IPS-20b (cell line): ENCODE results near the gene RPS6KA2.

Experiments used
- H3K27ac ChIP-seq: one replicate; pipeline ENCODE4 v1.5.1; 2013; ENCODE audit warnings: low read length
- H3K27me3 ChIP-seq: 2 replicates; pipeline ENCODE4 v1.6.1; 2013; ENCODE audit warnings: mild to moderate bottlenecking, low read length, inconsistent platforms; ENCODE audit not compliant: insufficient read depth
- H3K36me3 ChIP-seq: 2 replicates; pipeline ENCODE4 v1.6.1; 2013; ENCODE audit warnings: low read depth, mild to moderate bottlenecking, inconsistent platforms, low read length, moderate library complexity; ENCODE audit not compliant: insufficient read depth
- H3K4me1 ChIP-seq: 2 replicates; pipeline ENCODE4 v1.6.1; 2013; ENCODE audit warnings: mild to moderate bottlenecking, control low read depth, inconsistent platforms, low read length, moderate library complexity; ENCODE audit not compliant: insufficient read depth
- H3K4me3 ChIP-seq: 2 replicates; pipeline ENCODE4 v1.5.1; 2013; ENCODE audit warnings: mild to moderate bottlenecking, low read length, inconsistent platforms
- H3K9ac ChIP-seq: 2 replicates; pipeline ENCODE4 v1.6.1; 2013; ENCODE audit warnings: low read depth, mild to moderate bottlenecking, inconsistent platforms, low read length, moderate library complexity
- H3K9me3 ChIP-seq: 2 replicates; pipeline ENCODE4 v1.6.1; 2013; ENCODE audit warnings: mild to moderate bottlenecking, low read depth, low read length, inconsistent platforms; ENCODE audit not compliant: insufficient read depth

RPS6KA2 gene

GRCh38 chr6:166459272-166459671 is 167.8 kb downstream of the RPS6KA2 start:
- Histone ChIP-seq H3K4me1 (no peaks in the 10 kb centered on the region), H3K27ac (no peak overlapping the region), H3K9me3 (no peaks in the 10 kb centered on the region; the same call in 1 of the 2 replicates), H3K9ac (no peak overlapping the region), H3K36me3 (peaks cover 22% of the 10 kb centered on the region; the same call in 1 of the 2 replicates), H3K27me3 (no peaks in the 10 kb centered on the region), H3K4me3 (no peak overlapping the region)

- Histone ChIP-seq H3K9ac (no peak overlapping the region), H3K36me3 (peaks cover 11% of the 10 kb centered on the region; the same call in 1 of the 2 replicates), H3K9me3 (no peaks in the 10 kb centered on the region; the same call in 1 of the 2 replicates), H3K27ac (no peak overlapping the region), H3K27me3 (no peaks in the 10 kb centered on the region), H3K4me3 (no peak overlapping the region), H3K4me1 (no peaks in the 10 kb centered on the region)
Measured at GRCh38 chr6:166456395-166457156, 170.5 kb downstream of the RPS6KA2 start.

DNA sequence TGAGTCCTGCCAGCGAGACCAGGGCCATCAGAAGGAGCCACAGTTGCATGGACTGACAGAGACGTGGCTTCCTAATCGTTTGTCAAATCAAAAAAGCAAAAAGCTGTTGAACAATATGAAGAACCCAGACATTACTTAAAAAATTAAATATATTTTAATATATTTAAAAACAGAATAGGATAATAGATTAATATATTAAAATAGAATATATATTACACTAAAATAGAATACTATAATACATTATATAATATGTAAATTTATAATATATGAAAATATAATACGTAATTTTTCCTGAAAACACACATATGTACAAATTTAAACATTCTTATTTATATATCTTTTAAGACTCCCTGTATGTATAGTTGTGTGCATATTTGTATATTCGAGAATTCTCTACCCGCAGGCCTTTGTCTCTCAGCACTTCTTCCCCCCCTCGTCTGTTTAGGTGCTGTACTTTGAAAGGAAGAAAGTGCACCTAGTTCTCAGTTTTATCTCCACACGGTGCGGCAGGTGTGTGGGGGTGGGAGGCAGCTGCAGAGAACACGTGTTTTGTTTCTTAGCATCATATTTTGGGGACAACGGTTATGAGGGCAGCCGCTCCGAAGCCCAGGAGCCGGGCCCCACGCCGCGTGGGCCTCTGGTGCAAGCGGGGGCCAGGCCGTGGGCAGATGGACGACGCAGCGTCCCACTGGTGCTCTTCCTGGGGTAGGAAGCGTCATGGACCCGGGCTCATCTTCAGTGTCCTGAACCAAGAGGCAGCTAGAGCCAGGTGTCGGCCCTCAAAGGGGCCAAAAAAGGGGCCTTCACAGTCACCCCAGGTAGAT is 172.1 kb downstream of the RPS6KA2 start:
- Histone ChIP-seq H3K9ac (no peak overlapping the region), H3K4me1 (no peaks in the 10 kb centered on the region), H3K27ac (no peak overlapping the region), H3K4me3 (no peak overlapping the region), H3K9me3 (no peaks in the 10 kb centered on the region; the same call in none of the 2 replicates), H3K27me3 (no peaks in the 10 kb centered on the region), H3K36me3 (peaks cover 24% of the 10 kb centered on the region; the same call in 1 of the 2 replicates)

DNA sequence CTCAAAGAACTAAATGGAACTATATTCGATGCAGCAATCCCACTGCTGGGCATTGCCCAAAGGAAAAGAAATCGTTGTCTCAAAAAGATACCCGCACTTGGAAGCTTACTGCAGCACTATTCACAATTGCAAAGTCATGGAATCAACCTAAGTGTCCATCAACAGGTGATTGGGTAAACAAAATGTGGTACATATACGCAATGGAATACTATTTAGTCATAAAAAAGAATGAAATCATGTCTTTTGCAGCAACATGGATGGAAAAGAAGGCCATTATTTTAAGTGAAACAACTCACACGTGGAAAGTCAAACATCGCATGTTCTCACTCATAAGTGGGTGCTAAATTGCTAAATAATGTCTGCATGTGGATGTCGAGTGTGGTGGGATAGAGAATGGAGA is 173.4 kb downstream of the RPS6KA2 start:
- H3K9me3 ChIP-seq: no peaks in the 10 kb centered on the region; the same call in none of the 2 replicates
- no peak overlapping the region for H3K4me3 ChIP-seq
- H3K27me3 ChIP-seq: no peaks in the 10 kb centered on the region
- H3K36me3 ChIP-seq: peaks cover 28% of the 10 kb centered on the region; the same call in 1 of the 2 replicates
- no peaks in the 10 kb centered on the region for H3K4me1 ChIP-seq
- no peak overlapping the region for H3K9ac ChIP-seq
- no peak overlapping the region for H3K27ac ChIP-seq

GRCh38 chr6:166450167-166450873 is 176.7 kb downstream of the RPS6KA2 start:
- Histone ChIP-seq H3K27me3 (no peaks in the 10 kb centered on the region), H3K27ac (no peak overlapping the region)

DNA sequence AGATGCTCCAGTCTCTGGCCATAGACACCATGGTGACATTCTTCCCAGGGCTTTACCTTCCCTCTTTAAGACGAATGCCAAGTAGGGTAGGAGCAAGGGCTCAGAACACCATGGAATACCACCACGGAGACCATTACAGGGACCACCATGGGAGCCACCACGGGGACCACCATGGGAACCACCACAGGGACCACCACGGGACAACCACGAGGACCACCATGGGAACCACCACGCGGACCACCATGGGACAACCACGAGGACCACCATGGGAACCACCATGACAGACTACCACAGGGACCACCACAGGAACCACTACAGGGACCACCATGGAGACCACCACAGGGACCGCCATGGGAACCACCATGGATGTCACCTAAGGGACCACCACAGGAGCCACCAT is 177.4 kb downstream of the RPS6KA2 start:
- no peaks in the 10 kb centered on the region; the same call in 1 of the 2 replicates for H3K9me3 ChIP-seq
- H3K4me1 ChIP-seq: no peaks in the 10 kb centered on the region
- H3K9ac ChIP-seq: no peak overlapping the region
- H3K36me3 ChIP-seq: peaks cover 36% of the 10 kb centered on the region; the same call in 1 of the 2 replicates
- H3K27me3 ChIP-seq: no peaks in the 10 kb centered on the region
- no peak overlapping the region for H3K27ac ChIP-seq
- no peak overlapping the region for H3K4me3 ChIP-seq

More at GRCh38 chr6:166450167-166450873, 176.7 kb downstream of the RPS6KA2 start:
- Histone ChIP-seq H3K36me3 (peaks cover 33% of the 10 kb centered on the region; the same call in 1 of the 2 replicates), H3K4me1 (no peaks in the 10 kb centered on the region), H3K9ac (no peak overlapping the region), H3K4me3 (no peak overlapping the region), H3K9me3 (no peaks in the 10 kb centered on the region; the same call in 1 of the 2 replicates)

GRCh38 chr6:166449036-166449435 is 178.0 kb downstream of the RPS6KA2 start:
- Histone ChIP-seq H3K9me3 (no peaks in the 10 kb centered on the region; the same call in 1 of the 2 replicates), H3K4me3 (no peak overlapping the region), H3K27ac (no peak overlapping the region), H3K36me3 (peaks cover 37% of the 10 kb centered on the region; the same call in 1 of the 2 replicates), H3K4me1 (no peaks in the 10 kb centered on the region), H3K27me3 (no peaks in the 10 kb centered on the region), H3K9ac (no peak overlapping the region)

DNA sequence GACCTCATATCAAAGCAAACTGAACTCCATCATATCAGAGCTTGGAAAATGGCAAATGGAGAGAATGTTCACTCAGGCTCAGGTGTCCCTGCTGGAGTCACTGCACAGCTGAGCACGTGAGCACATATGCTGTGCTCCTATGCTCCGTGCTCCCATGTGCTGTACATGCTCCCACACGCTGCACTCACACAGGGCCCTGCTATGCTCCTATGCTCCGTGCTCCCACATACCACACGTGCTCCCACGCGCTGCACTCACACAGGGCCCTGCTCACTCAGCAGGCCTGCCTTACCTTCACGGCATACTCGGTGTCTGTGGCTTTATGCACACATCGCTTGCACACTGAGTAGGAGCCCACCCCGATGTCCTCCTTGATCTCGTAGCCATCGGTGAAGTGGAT is 178.6 kb downstream of the RPS6KA2 start:
- Histone ChIP-seq H3K36me3 (peaks cover 37% of the 10 kb centered on the region; the same call in 1 of the 2 replicates), H3K27ac (no peak overlapping the region), H3K4me3 (no peak overlapping the region), H3K27me3 (no peaks in the 10 kb centered on the region), H3K9ac (no peak overlapping the region), H3K9me3 (no peaks in the 10 kb centered on the region; the same call in 1 of the 2 replicates), H3K4me1 (no peaks in the 10 kb centered on the region)

DNA sequence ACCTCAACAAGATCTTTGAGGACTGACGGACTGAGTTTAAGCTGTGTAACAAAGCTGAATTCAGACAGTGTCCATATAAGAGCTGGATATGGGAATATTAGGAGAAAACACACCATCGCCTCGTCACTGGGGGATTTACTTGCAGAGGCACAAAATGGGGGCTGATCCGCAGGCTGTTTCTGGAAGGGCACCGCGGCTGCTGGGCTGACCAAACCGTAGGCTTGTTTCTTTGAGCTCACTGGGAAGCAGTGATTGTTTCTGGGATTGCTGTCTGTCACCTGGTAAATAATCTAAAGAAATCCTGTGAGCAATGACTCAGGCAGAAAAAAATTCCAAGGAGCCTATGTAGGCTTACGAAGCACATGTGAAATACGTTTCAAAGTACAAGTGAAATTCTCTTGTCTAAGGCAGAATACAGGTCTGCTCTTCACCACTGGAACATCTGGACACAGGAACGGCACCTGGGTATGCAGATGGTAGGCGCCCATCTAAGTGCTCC is 180.4 kb downstream of the RPS6KA2 start:
- Histone ChIP-seq H3K9me3 (no peaks in the 10 kb centered on the region; the same call in 1 of the 2 replicates), H3K4me1 (no peaks in the 10 kb centered on the region), H3K27me3 (no peaks in the 10 kb centered on the region), H3K9ac (no peak overlapping the region), H3K4me3 (no peak overlapping the region), H3K27ac (no peak overlapping the region), H3K36me3 (peaks cover 42% of the 10 kb centered on the region; the same call in 1 of the 2 replicates)

DNA sequence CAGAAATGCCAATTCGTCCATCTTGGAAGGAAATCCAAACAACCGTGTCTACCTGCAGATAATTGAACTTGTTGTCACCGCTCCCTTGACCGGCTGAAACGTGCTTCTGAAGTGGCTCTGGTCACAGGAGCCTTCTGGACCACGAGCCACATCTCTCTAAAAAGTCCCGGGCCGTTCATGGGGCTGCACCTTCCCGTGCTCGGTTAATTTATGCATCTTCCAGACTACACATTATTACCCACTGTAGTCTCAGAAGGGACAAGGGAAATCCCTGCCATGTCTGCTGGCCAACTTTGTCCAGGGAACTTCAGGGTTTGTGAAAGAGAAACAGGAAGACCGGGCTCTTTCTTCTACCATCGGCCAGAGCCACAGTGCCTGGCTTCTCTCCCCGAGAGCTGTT is 180.9 kb downstream of the RPS6KA2 start:
- H3K36me3 ChIP-seq: peaks cover 40% of the 10 kb centered on the region; the same call in 1 of the 2 replicates

DNA sequence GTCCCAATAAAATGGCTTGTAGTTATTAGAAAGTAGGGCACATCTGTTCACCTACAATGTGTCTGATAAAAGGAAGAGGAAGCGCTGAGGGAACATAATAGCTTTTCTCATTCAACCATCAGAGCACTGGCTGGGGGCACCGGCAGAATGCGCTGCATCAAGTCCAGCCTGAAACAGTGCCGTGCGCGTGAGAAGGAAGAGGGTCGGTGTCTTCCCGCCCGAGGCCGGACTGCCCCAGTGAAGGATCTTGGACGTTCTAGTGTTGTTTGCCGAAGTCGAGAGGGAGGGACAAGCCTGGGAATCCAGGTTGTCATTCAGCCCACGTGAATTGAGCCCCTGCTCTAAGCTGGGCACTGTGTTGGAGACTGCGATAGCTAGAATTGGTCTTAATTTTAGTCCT is 182.6 kb downstream of the RPS6KA2 start:
- Histone ChIP-seq H3K4me3 (no peak overlapping the region), H3K9me3 (no peaks in the 10 kb centered on the region), H3K27ac (no peak overlapping the region), H3K27me3 (no peaks in the 10 kb centered on the region), H3K36me3 (peaks cover 26% of the 10 kb centered on the region; the same call in 1 of the 2 replicates), H3K4me1 (no peaks in the 10 kb centered on the region), H3K9ac (no peak overlapping the region)

More for the DNA sequence above, 180.9 kb downstream of the RPS6KA2 start:
- Histone ChIP-seq H3K9ac (no peak overlapping the region), H3K4me3 (no peak overlapping the region), H3K27me3 (no peaks in the 10 kb centered on the region), H3K27ac (no peak overlapping the region), H3K9me3 (no peaks in the 10 kb centered on the region; the same call in 1 of the 2 replicates), H3K4me1 (no peaks in the 10 kb centered on the region)
